Measurements from ENCODE around the gene PRKAG1. TPM values are rescaled to one million over a fixed set of nuclear protein-coding genes. Genes with fewer than 3 reads are reported as not detected.

Gene PRKAG1
- total RNA-seq, result 83.4 and 87.9 TPM in 2 replicates

GRCh38 chr12:49018261-49019119 is at the start of gene PRKAG1:
PRKAG1 (minus strand) TSS chr12:49018776; CDS start chr12:49018740, 36 bp downstream.

GRCh38 chr12:49060237-49061156 is 41.9 kb upstream of the PRKAG1 start, which contains the start of gene KMT2D:
KMT2D (minus strand) TSS chr12:49060794; CDS start chr12:49055324, 5,470 bp downstream.

GRCh38 chr12:48999371-49000131 is 19.0 kb downstream of the PRKAG1 start, which contains the start of gene DDN:
DDN (minus strand) TSS chr12:48999375; CDS start chr12:48999287, 88 bp downstream.

DNA sequence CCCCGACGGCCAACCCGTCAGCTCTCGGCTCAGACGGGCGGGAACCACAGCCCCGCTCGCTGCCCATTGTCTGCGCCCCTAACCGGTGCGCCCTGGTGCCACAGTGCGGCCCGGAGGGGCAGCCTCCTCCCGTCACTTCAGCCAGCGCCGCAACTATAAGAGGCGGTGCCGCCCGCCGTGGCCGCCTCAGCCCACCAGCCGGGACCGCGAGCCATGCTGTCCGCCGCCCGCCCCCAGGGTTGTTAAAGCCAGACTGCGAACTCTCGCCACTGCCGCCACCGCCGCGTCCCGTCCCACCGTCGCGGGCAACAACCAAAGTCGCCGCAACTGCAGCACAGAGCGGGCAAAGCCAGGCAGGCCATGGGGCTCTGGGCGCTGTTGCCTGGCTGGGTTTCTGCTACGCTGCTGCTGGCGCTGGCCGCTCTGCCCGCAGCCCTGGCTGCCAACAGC is 40.3 kb downstream of the PRKAG1 start, which contains the start of gene WNT1:
Gene WNT1, plus strand, starts transcription at position 32 of the 450 bp plus-strand sequence. Its CDS starts 329 bp downstream, at position 361.

GRCh38 chr12:48957141-48958048 is 61.2 kb downstream of the PRKAG1 start, which contains the start of gene ARF3:
ARF3 (minus strand) TSS chr12:48957487; CDS start chr12:48941095, 16,392 bp downstream.

Other genes starting within 250 kb of the PRKAG1 start
- gene ADCY6, start 229.7 kb downstream of the PRKAG1 start, total RNA-seq, result 126 and 132 TPM in 2 replicates
- 14.7 and 20.7 TPM in 2 replicates for gene CACNB3, start 200.3 kb downstream of the PRKAG1 start, total RNA-seq
- gene DDX23, start 166.6 kb downstream of the PRKAG1 start, total RNA-seq, result 73.4 and 99.9 TPM in 2 replicates
- 0.40 and 0.62 TPM in 2 replicates for gene RND1, start 152.9 kb downstream of the PRKAG1 start, total RNA-seq
- 15.9 and 16.8 TPM in 2 replicates for gene FKBP11, start 93.3 kb downstream of the PRKAG1 start, total RNA-seq
- 34.9 and 38.1 TPM in 2 replicates for gene ARF3, start 61.3 kb downstream of the PRKAG1 start, total RNA-seq
- 0.06 TPM in 1 of 2 replicates, not detected in the other for gene WNT10B, start 47.0 kb downstream of the PRKAG1 start, total RNA-seq
- not detected in 2 replicates for gene WNT1, start 40.5 kb downstream of the PRKAG1 start, total RNA-seq
- gene DDN, start 19.4 kb downstream of the PRKAG1 start, total RNA-seq, result 0.06 and 0.13 TPM in 2 replicates
- 23.5 and 31.5 TPM in 2 replicates for gene KMT2D, start 42.0 kb upstream of the PRKAG1 start, total RNA-seq
- gene RHEBL1, start 51.2 kb upstream of the PRKAG1 start, total RNA-seq, result 0.19 and 0.40 TPM in 2 replicates
- gene DHH, start 76.0 kb upstream of the PRKAG1 start, total RNA-seq, result under 0.01 and 0.06 TPM in 2 replicates
- 33.5 and 34.1 TPM in 2 replicates for gene LMBR1L, start 92.1 kb upstream of the PRKAG1 start, total RNA-seq
- 1,878 and 2,204 TPM in 2 replicates for gene TUBA1B, start 112.6 kb upstream of the PRKAG1 start, total RNA-seq
- gene TUBA1A, start 170.3 kb upstream of the PRKAG1 start, total RNA-seq, result 652 and 678 TPM in 2 replicates
- 277 and 325 TPM in 2 replicates for gene TUBA1C, start 246.3 kb upstream of the PRKAG1 start, total RNA-seq